HTERT RPE-1 (cell line): ENCODE data around the gene PINLYP.
"Not testable (repeated sequence)": the region's sequence is repeated elsewhere in the genome, so short reads cannot be mapped to it uniquely, and the experiment has no call there.

Experiments
- in situ Hi-C: fragments of 300-500 bp; cut with MboI; formaldehyde crosslinking; loops from 4 replicates; pipeline ENCODE4 v1.14.3; 2020; ENCODE audit warnings: low sequenced_read_pairs

Gene PINLYP

DNA sequence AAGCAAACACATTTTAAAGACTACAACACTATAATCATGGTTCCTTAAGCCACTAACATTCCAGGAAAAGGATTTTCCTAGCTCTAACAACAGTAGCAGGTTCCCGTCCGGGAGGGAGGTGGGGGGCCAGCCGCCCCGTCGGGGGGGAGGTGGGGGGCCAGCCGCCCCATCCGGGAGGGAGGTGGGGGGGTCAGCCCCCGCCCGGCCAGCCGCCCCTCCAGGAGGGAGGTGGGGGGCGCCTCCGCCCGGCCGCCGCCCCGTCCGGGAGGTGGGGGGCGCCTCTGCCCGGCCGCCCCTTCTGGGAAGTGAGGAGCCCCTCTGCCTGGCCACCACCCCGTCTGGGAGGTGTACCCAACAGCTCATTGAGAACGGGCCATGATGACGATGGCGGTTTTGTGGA is 27.7 kb upstream of the PINLYP start:
- in situ Hi-C loops = not testable (repeated sequence)

DNA sequence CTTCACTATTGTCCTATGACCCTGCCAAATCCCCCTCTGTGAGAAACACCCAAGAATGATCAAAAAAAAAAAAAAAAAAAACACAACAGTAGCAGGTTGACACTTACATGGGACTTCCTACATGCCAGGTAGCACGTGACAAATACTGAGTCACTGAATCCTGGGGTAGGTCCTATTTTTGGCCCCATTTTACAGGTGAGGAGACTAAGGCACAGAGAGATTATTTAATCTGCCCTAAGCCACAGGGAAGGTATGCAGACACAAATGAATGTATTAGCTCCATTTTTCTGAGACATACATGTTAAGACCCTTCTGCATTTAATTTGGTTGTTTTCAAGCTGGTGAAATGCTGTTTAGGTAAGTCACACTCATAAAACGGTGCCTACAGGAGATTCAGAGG is 26.9 kb upstream of the PINLYP start:
- in situ Hi-C loops = no loop called here

GRCh38 chr19:43551399-43552197 is 24.0 kb upstream of the PINLYP start:
- in situ Hi-C loops = no loop called here

DNA sequence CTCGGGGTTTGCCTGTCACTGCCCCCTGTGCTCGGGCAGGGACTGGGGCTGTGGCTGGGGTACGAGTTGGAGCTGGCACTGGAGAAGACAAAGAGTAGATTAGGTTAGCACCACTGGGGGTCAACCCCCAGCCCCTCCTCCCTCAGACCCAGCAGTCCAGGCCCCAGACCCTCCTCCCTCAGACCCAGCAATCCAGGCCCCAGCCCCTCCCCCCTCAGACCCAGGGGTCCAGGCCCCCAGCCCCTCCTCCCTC is 23.5 kb upstream of the PINLYP start:
- in situ Hi-C loops = no loop called here

DNA sequence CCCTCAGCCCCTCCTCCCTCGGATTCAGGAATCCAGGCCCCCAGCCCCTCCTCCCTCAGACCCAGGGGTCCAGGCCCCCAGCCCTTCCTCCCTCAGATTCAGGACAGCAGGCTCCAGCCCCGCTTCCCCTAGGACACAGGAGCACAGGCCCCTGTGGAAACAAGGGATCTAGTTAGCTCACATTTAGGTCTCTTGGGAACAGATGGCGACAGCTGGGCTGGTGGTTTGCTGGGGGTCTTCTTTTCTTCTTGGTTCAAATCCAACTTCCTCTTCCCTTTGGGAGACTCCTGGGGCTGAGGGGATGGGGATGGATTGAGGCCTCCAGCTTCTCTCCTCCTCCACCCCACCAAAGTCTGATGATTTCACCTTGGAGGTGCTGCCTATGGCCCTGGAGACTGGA is 23.0 kb upstream of the PINLYP start:
- in situ Hi-C loops = no loop called here

- in situ Hi-C loops = no loop called here
Measured at GRCh38 chr19:43553656-43554055, 21.9 kb upstream of the PINLYP start.

DNA sequence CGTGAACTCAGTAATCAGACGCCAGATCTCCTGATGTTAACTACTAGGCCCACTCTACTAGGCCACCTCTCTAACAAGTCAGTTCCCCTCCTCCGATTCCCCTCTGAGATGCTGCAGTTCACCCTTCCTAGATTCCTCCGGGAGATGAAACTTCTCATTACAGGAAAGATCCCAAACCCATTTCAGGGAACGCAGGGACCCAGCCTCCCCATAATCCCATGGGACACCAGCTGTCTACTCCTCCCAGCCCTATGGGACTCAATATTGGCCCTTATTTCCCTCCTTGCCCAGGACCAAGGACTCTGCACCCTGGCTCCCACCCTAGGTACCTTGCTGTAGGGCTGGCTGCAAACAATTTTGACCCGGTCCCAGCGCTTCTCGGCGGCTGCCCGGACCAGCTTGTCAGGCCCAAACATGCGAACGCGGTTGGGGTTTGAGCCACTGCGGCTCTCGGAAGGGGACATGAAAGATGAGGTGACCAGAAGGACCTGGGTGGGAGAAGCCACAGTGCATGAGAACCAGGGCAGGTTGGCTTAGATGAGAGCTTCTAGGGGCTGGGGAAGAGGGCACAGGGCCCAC is 21.2 kb upstream of the PINLYP start:
- in situ Hi-C loops = no loop called here

DNA sequence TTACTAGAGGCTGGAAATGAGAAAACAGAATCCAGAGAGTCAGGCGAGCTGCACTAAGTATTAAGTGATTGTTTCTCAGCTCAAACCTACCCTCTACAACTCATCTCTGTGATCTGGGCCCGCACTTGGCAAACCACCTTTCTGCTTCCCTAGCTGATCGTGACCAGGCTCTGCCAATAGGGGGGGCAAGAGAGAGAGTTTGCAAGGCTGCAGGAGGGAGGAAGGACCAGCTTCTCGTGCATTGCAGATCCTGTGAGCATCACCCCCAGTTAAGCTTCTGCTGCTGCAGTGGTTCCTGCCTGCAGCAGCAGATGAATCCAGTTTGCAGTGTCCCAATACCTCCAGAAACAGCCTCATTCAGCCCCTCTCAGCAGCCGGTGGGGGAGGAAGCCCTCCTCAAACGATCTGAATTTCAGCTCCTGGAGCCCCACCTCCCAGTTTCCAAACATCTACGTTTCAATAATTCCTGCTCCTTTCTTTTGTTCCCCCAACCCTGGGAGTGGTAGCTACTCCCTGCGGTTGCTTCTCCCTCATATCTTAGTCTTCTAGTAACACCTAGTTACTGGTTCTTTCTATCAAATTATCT is 20.3 kb upstream of the PINLYP start:
- in situ Hi-C loops = no loop called here

GRCh38 chr19:43560687-43561086 is 14.9 kb upstream of the PINLYP start:
- in situ Hi-C loops = no loop called here

- in situ Hi-C loops = no loop called here
Measured at GRCh38 chr19:43561139-43561970, 14.2 kb upstream of the PINLYP start.

- in situ Hi-C loops = no loop called here
Measured at GRCh38 chr19:43562226-43562697, 13.3 kb upstream of the PINLYP start.

GRCh38 chr19:43562698-43563241 is 12.8 kb upstream of the PINLYP start:
- in situ Hi-C loops = no loop called here

GRCh38 chr19:43563816-43564457 is 11.7 kb upstream of the PINLYP start:
- in situ Hi-C loops = no loop called here

GRCh38 chr19:43564800-43565199 is 10.8 kb upstream of the PINLYP start:
- in situ Hi-C loops = no loop called here

- in situ Hi-C loops = no loop called here
Measured at GRCh38 chr19:43569657-43570056, 5.9 kb upstream of the PINLYP start.

- in situ Hi-C loops = no loop called here
Measured at GRCh38 chr19:43570174-43570791, 5.3 kb upstream of the PINLYP start.

- in situ Hi-C loops = no loop called here
Measured at GRCh38 chr19:43572171-43572588, 3.4 kb upstream of the PINLYP start.

DNA sequence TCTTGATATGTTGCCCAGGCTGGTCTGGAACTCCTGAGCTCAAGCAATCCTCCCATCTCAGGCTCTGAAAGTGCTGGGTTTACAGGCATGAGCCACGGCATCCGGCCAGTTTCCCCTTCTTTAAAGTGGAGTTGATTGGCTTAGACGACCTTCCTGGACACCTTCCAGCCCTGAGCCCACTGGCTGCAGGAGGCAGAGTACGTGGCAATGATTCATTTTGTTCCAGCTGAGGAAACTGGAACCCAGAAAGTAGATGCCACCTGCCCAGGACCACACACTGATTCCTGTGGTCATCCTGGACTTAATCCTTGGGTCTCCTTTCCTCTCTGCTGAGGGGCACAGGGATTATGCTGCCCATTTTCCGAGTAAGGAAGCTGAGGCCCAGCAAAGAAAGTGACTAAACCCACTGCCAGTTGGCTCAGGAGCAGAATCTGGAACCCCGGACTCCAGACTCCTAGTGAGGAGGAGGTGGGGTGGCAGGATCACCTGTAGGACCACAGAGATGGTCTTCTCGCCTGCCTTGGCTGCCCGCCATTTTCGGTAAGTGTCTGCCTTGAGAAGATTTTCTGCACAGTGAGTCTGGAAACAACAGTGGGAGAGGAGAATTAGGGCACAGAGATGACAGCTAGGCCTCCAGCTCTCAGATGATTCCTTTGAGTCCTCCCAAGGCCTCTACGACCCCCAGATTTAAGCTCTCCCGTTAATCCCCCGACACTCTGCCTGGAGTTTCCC is 1.0 kb upstream of the PINLYP start:
- in situ Hi-C loops = no loop called here

GRCh38 chr19:43575955-43576878 is 616 bp downstream of the PINLYP start:
- in situ Hi-C loops = no loop called here
